ENCODE measurements around the gene FAM170B. TPM values are rescaled to one million over a fixed set of nuclear protein-coding genes. Genes with fewer than 3 reads are reported as not detected.
A peak's percentile ranks its signal among the peaks of the same experiment; 100 is the strongest.

The FAM170B gene
- total and polyA plus RNA-seq, 7 donors = 0.01 TPM; not detected in 6

DNA sequence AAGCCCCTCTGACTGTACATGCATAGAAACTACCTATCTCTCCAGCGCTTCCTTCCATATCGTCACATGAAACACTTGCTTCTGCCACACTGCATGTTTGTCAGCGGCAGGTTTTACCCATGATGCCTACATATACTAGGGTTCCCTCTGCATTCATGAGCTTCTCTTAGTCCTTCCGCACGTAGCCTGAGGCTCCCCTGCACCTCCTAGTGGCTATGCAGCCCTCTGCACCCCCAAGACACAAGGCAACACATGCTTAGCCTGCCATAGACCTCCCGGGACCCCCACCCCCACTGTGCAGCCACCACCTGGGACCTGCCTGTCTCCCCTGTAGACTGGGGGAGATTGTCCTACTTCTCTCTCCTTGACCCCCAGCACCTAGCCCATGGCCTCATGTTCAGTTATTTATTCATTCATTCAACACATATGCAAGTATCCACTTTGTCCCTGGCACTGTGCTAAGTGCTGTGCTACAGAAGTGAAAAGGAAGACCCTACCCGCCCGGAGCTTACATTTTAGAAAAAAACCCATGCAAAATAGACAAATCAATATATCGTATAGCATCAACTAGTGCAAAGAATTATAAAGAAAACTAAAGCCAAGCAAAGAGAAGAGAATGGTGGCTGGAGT, 30.9 kb upstream of the FAM170B start:
- 61 to 65% (median 63%) methylated on average over 9 of the region's 9 CpGs for WGBS, 3 donors
- no peaks in the 10 kb centered on the region for H3K9me3 ChIP-seq
- no peaks in the 10 kb centered on the region for H3K27me3 ChIP-seq (ENCODE audit: insufficient read depth in 3 of 3, low read length in 2 of 3)
- H3K4me3 ChIP-seq = no peak overlapping the region
- DNase-seq = no peak
- ATAC-seq = peak in 3 of 4 donors; percentile 28 to 71 (median 59)
- intact Hi-C loops (cut with DNase I) = loop anchor here (5.0 kb wide), 2 partner anchors 182 to 507 kb away; no protein-coding TSS in a partner anchor
- H3K36me3 ChIP-seq (ENCODE audit: insufficient read depth in 1 of 2, low read depth in 1 of 2) = no peaks in the 10 kb centered on the region
- no peaks in the 10 kb centered on the region for H3K4me1 ChIP-seq
- H3K27ac ChIP-seq = no peak overlapping the region
- TF ChIP-seq, protein P1, sequence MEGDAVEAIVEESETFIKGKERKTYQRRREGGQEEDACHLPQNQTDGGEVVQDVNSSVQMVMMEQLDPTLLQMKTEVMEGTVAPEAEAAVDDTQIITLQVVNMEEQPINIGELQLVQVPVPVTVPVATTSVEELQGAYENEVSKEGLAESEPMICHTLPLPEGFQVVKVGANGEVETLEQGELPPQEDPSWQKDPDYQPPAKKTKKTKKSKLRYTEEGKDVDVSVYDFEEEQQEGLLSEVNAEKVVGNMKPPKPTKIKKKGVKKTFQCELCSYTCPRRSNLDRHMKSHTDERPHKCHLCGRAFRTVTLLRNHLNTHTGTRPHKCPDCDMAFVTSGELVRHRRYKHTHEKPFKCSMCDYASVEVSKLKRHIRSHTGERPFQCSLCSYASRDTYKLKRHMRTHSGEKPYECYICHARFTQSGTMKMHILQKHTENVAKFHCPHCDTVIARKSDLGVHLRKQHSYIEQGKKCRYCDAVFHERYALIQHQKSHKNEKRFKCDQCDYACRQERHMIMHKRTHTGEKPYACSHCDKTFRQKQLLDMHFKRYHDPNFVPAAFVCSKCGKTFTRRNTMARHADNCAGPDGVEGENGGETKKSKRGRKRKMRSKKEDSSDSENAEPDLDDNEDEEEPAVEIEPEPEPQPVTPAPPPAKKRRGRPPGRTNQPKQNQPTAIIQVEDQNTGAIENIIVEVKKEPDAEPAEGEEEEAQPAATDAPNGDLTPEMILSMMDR (IDR thresholded peaks at IDR 0.05) = peak; percentile 45

- intact Hi-C loops (cut with DNase I) = loop anchor here (5.0 kb wide), 1 partner anchor 181 kb away; no protein-coding TSS in a partner anchor
- Histone ChIP-seq H3K27ac (no peak overlapping the region), H3K27me3 (ENCODE audit: insufficient read depth in 3 of 3, low read length in 2 of 3) (no peaks in the 10 kb centered on the region), H3K36me3 (ENCODE audit: insufficient read depth in 1 of 2, low read depth in 1 of 2) (no peaks in the 10 kb centered on the region), H3K4me3 (no peak overlapping the region), H3K4me1 (no peaks in the 10 kb centered on the region), H3K9me3 (no peaks in the 10 kb centered on the region)
- DNase-seq = no peak
- TF ChIP-seq, protein P1 (IDR thresholded peaks at IDR 0.05) = no peak
- WGBS, 3 donors = 88 to 95% (median 90%) methylated on average over 4 of the region's 4 CpGs
- ATAC-seq = no peak
Observed at GRCh38 chr10:49163741-49164140, 29.9 kb upstream of the FAM170B start.

DNA sequence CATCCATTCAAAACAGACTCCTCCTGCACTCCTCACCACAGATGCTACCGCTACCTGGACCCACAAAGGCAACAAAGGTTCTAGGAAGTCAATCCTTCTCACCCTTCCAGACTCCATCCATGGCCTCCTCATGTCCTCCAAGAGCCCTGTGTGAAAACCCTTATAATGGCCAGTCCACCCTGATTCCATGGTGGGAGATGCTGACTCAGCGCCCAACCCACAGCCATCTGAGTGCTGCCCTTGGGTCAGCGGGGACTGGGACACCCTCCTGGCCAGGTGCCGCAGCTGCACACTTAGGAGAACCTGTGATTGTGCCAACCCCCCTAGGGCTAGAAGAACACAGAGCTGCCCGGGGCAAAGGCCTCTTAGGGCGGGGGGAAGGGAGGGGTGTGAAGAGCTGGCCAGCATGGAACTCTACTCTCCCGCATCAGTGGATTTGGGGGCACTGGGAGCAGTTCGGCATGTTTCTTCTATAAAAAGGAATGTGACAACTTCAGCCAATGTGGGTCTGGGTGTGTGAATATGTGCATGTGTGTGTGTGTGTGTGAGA, 29.0 kb upstream of the FAM170B start:
- Histone ChIP-seq H3K4me1 (no peaks in the 10 kb centered on the region), H3K4me3 (no peak overlapping the region), H3K27ac (no peak overlapping the region), H3K36me3 (ENCODE audit: insufficient read depth in 1 of 2, low read depth in 1 of 2) (no peaks in the 10 kb centered on the region), H3K9me3 (no peaks in the 10 kb centered on the region), H3K27me3 (ENCODE audit: insufficient read depth in 3 of 3, low read length in 2 of 3) (no peaks in the 10 kb centered on the region)
- DNase-seq = no peak
- ATAC-seq = no peak
- intact Hi-C loops (cut with DNase I) = loop anchor here (5.0 kb wide), 1 partner anchor 181 kb away; no protein-coding TSS in a partner anchor
- TF ChIP-seq, protein P1 (IDR thresholded peaks at IDR 0.05) = no peak
- WGBS, 3 donors = 86 to 92% (median 89%) methylated on average over 8 of the region's 8 CpGs

GRCh38 chr10:49162063-49162462, 28.2 kb upstream of the FAM170B start:
- no peak overlapping the region for H3K27ac ChIP-seq
- TF ChIP-seq, protein P1 (IDR thresholded peaks at IDR 0.05) = no peak
- H3K4me3 ChIP-seq = no peak overlapping the region
- intact Hi-C loops (cut with DNase I) = loop anchor here (5.0 kb wide), 1 partner anchor 180 kb away; no protein-coding TSS in a partner anchor
- H3K36me3 ChIP-seq (ENCODE audit: insufficient read depth in 1 of 2, low read depth in 1 of 2) = no peaks in the 10 kb centered on the region
- H3K9me3 ChIP-seq = no peaks in the 10 kb centered on the region
- ATAC-seq (no peak), DNase-seq (no peak)
- H3K4me1 ChIP-seq = no peaks in the 10 kb centered on the region
- WGBS, 3 donors = 76 to 93% (median 84%) methylated on average over 5 of the region's 5 CpGs
- no peaks in the 10 kb centered on the region for H3K27me3 ChIP-seq (ENCODE audit: insufficient read depth in 3 of 3, low read length in 2 of 3)
